Inferior parietal cortex (tissue), 1 donor: ENCODE data around the gene LARGE1.

Experiments
- DNase-seq: peaks from one replicate; pipeline ENCODE4 v3.0.0-alpha.2; 2016; ENCODE audit errors: extremely low spot score

The LARGE1 gene

DNA sequence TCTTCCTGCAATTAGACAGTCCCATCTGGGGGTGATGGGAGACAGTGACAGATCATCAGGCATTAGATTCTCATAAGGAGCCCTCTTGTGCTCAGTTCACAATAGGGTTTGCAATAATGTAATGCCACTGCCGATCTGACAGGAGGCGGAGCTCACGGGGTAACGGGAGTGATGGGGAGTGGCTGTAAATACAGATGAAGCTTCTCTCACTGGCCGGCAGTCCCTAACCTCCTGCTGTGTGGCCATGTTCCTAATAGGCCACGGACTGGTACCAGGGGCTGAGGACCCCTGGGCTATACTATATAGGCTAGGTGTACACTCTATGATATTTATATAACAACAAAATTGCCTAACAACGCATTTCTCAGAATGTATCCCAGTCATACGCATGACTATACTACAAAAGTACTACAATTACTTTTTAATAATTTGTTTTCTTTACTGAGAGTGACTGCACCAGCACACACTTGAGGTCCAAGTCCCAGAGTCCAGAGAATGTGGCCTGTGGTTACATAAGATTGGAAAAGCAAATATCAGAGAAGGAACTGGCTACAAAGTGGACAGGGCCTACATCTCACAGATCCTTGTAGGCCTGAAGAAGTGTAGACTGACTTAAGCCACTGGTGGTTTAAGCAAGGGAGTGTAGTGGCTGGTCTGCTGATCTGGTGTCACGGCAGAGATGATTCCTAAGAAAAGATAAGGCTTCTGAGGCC is 200.0 kb downstream of the LARGE1 start:
- DNase-seq, result no peak

DNA sequence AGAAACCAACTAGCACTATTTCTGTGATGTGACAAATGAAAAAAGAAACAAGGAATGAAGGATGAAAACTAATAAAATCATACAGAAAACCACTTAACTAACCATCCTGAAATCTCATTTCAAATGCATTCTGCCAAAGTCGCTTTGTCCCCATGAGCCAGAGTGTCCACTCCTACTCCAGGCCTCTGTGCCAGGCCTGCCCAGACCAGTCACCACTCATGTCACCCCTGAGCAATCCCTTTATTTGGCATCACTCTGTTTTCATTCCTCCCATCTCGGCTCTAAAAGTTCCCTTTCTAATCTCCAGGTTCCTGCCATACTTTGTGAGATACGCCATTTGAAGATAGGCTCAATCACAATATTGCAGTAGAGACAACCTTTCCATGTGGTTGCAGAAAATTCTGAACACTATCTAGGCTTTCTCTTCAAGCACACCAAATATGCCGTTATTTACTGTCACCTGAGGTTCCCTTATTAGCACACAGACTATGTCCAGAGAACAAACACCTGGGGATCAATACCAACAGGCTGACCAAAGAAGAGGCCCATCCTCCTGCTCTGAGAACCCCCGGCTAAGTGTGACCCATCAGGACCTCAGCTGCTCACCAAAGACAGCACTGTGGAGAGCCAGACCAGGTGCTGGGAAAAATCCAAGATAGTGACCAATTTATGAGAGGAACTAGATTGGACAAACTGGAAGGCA is 202.4 kb downstream of the LARGE1 start:
- DNase-seq, result no peak

- DNase-seq, result no peak
Observed at GRCh38 chr22:33715237-33715985, 204.9 kb downstream of the LARGE1 start.

DNA sequence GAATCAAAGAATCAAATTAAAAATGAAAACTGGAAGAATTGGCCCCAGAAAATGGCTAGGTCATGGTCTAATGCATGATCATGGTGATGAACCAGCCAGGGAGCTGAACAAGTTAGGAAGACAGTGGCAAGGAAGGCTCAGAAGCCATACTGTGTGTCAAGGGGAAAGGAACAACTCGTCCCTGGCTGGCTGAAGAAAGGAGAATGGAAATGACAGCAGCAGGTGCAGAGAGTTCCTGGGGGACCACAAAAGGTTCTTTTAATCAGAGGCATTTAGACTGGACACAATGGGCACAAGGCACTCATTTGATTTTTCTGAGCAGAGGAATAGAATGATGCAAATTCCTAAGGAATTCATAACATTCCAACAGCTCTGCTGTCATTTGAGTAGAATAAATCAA is 209.9 kb downstream of the LARGE1 start:
- DNase-seq, result no peak

- peak; percentile 43 for DNase-seq
Observed at GRCh38 chr22:33707581-33707980, 212.7 kb downstream of the LARGE1 start.

DNA sequence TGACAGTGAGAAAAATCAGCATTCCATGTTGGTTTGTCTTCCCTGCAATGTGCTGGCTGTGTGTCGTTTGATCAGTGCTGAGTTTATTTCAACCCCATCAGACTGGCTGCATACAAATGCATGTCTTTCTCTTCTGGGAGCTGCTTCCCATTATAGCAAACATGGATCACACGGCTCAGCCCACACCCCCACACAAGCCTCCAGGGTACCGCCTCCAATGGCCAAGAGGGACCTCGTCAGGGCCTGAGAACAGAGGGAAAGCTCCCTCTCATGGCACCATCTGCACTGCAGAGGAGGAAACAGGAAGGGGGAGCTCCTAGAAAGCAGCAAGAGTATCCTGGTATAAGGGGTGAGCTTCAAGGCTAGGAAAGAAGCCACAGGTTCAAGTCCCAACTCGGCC is 214.2 kb downstream of the LARGE1 start:
- no peak for DNase-seq

DNA sequence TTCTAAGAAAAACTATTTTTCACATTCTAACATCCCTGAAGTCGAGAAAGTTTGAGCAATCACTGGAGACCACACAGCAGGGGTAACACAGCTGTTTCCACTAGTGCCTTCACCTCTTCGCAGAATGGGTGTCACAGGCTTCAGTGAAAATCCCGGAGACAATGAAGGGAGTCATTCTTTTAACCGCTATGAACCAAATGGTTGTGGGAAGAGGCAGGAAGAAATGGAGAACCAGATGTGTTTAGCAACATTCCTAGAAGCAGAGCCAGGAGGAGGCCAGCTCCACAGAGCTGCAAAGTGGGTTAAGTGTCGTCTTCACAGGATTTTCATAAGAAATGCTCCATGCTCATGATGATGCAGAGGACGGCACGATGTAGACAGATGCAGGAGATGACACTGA is 221.1 kb downstream of the LARGE1 start:
- DNase-seq, result no peak

- no peak for DNase-seq
Observed at GRCh38 chr22:33697640-33698039, 222.6 kb downstream of the LARGE1 start.

DNA sequence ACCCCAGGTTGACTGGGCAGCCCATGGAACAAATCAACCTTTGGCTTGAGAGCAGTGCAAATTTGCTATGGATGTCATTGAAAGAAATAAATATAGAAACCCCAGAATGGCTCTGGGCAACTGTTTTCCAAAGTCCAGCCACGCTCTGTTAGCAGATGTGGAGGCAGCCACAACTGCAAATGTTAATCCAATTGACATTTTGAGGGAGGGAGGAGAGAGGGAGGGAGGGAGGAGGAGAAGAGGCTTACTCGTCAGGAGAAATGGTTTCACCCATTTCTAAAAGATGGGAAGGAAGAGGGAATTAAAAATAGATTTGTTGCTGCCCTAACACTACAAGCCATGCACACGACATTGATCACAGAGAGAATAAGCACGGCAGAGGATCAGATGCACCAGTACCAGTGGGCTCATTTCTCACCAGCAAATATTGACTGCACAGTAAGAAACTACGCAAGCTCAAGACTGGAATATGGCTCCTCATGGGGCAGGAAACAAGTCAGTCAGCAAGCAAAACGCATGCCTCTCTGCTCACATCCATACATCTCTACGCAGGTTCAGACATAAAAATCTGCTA is 229.1 kb downstream of the LARGE1 start:
- no peak for DNase-seq

- no peak for DNase-seq
Observed at GRCh38 chr22:33688903-33689302, 231.4 kb downstream of the LARGE1 start.

DNA sequence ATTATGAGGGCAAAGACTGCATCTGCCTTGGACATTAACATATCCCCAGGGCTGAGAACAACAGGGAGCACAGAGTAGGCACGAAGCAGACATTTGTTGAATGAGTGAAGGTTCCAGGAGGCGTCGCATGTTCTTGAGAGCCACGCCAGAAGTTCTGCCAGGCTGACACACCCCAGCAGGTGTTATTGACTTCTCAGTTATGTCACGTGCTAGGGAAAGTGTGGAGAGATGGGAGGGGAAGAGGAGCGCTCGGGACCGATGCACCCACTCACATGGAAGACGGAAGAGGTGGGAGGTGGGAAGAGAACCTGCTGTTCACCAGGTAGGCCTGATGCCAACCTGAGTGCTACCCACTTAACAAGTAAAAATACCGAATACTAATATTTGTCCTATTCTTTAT is 232.8 kb downstream of the LARGE1 start:
- DNase-seq, result peak; percentile 46

- DNase-seq, result no peak
Observed at GRCh38 chr22:33684087-33684486, 236.2 kb downstream of the LARGE1 start.

GRCh38 chr22:33682927-33683326 is 237.3 kb downstream of the LARGE1 start:
- DNase-seq, result no peak

- no peak for DNase-seq
Observed at GRCh38 chr22:33680632-33681031, 239.6 kb downstream of the LARGE1 start.

DNA sequence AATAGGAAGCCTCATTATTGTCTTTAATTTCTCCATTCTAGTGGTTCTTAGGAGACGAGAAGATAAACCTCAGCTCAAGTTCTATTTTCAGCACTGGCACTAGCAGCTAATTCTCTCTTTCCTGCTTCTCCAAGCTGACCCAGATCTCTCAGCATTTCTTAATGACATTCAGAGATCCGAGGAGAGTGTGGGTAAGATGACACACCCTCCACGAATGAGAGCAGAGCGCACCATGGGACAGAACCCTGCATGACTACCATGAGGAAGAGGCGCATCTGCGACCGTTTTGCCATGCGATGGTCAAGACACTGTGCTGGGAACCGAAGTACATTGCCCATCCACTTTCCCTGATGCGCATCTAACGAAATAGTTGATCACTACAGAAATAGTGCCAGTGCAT is 241.8 kb downstream of the LARGE1 start:
- DNase-seq, result no peak

DNA sequence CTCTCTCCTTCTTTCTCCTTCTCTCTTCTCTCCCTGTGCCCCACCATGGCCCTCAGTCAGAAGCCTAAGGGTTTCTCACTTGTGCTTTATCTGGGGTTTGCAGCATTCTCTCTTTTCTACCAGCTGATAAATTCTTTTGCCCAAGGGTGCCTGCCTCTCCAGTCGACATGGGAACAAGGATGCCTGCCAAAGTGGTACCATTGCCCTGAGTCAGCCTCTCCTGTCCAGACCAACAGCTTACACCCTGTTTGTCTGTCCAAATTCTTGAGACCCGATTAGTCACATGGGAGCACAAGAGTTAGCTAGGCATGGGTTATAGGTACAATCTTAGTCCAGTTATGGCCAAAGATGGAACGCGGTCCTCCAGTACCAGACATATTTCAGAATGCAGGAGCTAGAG is 242.7 kb downstream of the LARGE1 start:
- DNase-seq, result no peak

DNA sequence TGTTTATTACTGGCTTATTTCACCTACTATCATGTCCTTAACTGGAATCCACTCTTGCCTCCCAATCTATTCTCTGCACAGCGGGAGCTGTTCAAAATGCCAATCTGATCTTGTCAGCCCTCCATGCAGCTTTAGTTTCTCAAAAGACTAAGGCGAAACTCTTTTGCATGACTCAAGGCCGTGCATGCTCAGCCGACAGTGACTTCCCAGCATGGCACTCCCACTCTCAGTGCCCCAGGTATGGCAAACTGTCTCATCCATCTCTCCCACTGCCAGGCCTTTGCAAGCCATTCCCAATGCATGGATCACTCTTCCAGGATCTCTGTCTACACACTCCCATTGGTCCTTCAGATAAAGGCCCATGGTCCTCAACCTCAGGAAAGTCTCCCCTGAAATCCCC is 245.9 kb downstream of the LARGE1 start:
- DNase-seq, result no peak

DNA sequence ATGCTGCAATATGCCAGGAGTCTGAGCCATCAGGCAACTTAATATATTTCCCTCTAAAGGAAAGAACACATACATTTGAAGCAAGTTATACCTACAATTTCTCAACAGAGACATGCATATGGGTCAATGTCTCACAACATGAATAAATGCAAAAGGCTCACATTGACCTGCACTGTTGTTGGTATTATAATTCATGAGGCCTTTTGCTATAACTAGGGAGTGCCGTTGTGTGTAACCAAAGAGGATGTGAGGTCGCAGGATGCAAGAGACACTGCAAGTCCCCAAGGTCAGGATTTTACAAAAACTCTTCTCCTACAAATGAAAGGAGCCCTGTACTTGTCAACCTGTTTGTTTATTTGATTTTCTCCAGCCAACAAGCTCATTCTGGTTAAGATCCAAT is 250.5 kb downstream of the LARGE1 start:
- no peak for DNase-seq

GRCh38 chr22:33666961-33667619 is 253.2 kb downstream of the LARGE1 start:
- DNase-seq, result no peak

DNA sequence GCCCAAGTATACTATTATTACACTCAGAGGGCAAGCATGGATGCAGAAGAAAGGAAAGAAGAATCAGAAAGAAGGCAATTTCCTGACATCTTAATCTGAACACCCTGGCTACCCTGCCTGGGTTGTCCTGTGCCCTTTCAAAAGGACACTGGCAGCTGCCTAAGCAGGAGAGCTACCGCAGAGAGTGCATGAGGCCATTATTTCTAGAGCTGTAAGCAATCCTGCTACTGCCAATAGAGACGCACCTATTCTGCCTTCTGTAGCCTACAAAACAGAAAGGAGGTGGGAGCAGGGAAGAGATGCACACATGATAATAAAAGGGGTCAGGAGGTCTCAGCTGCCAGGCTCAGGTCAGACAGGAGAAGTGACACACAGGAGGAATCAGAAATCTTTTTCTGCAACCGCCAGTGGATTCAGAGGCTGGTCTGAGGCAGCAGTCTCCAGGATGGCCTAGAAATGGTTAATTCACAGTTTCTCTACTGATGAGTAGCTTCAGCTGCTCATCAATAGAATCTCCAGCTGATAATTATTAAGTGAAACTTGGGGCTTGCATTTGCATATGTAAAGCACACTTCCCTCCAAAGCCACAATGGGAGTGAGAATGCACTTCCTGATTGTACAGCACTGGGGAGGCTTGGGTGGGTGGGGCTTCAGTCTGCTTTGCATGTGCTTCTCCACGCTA is 253.9 kb downstream of the LARGE1 start:
- no peak for DNase-seq

DNA sequence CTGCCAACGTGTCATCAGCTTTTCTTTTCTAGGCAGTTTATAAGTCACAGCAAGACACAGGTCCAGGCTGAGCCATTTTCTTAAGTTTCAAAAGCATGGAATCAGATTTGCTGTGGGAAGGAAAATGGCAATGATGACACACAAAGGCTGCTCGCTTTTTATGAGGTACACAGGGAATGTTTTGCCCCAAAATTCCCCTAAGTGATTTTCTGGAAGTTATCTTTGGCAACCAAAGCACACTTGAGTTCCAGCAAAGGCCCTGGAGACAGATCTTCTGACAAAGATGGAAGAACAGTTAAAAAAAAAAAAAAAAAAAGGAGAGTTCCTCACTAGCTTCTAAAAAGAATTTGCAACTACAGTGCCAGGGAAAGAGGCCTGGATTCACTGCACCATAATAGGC is 260.8 kb downstream of the LARGE1 start:
- DNase-seq, result no peak
